MCF 10A (cell line): ENCODE measurements around the gene LSG1. TPM values are rescaled to one million over a fixed set of nuclear protein-coding genes. Genes with fewer than 3 reads are reported as not detected.
A peak's percentile ranks its signal among the peaks of the same experiment; 100 is the strongest.

Experiments used
- BruUV-seq: library from RNA; stranded (reverse); fragments of 400-500 nt; replicated peaks from 2 replicates; lab custom pipeline; 2021; lab: Mats Ljungman, UMichigan
- CTCF ChIA-PET: fragments of 300-600 bp; sonication (Branson Sonifier 250); formaldehyde crosslinking; extraction: SDS; loops from one replicate; lab custom pipeline; 2021; ENCODE audit warnings: antibody characterized with exemption, inconsistent platforms; lab: Yijun Ruan, JAX
- POLR2A ChIA-PET: fragments of 300-600, 350-650 bp; sonication (Branson Sonifier 250); formaldehyde crosslinking; extraction: SDS; loops from one replicate; lab custom pipeline; 2020; ENCODE audit warnings: antibody characterized with exemption, inconsistent platforms; lab: Yijun Ruan, JAX
- DNase-seq: peaks from one replicate; pipeline ENCODE4 v3.0.0-alpha.2; 2018; ENCODE audit not compliant: unreplicated experiment
- H3K27ac Mint-ChIP-seq: one replicate; pipeline ENCODE4 v1.8.0; 2022; ENCODE audit warnings: mild to moderate bottlenecking, low read depth, mixed read lengths; ENCODE audit not compliant: unreplicated experiment
- H3K27me3 Mint-ChIP-seq: one replicate; pipeline ENCODE4 v1.8.0; 2022; ENCODE audit warnings: mixed read lengths; ENCODE audit not compliant: insufficient read depth, unreplicated experiment
- H3K36me3 Mint-ChIP-seq: one replicate; pipeline ENCODE4 v1.8.0; 2022; ENCODE audit warnings: mild to moderate bottlenecking, moderate library complexity, mixed read lengths; ENCODE audit not compliant: insufficient read depth, unreplicated experiment
- H3K4me1 Mint-ChIP-seq: one replicate; pipeline ENCODE4 v1.8.0; 2022; ENCODE audit warnings: mixed read lengths; ENCODE audit not compliant: insufficient read depth, unreplicated experiment
- H3K4me3 Mint-ChIP-seq: one replicate; pipeline ENCODE4 v1.8.0; 2022; ENCODE audit warnings: mild to moderate bottlenecking, moderate library complexity, mixed read lengths; ENCODE audit not compliant: unreplicated experiment
- H3K9me3 Mint-ChIP-seq: one replicate; pipeline ENCODE4 v1.8.0; 2022; ENCODE audit warnings: mixed read lengths; ENCODE audit not compliant: unreplicated experiment
- intact Hi-C: fragments of 100-400 bp; cut with micrococcal nuclease; formaldehyde crosslinking; loops from 2 replicates; pipeline ENCODE4 v1.14.1; 2022
- total RNA-seq: library from RNA; stranded (reverse); gene quantifications from 2 replicates; pipeline ENCODE4 v1.2.3, GENCODE V29; 2022
- TF ChIP-seq, protein P1 (sequence below): fragments of 200-600 bp; IDR thresholded peaks from one replicate; pipeline ENCODE4 v1.8.0; 2022; ENCODE audit warnings: antibody characterized with exemption, mild to moderate bottlenecking; ENCODE audit not compliant: unreplicated experiment

Gene LSG1
- total RNA-seq, 1 experiment from 2014 or later: 35.1 TPM

- Mint-ChIP-seq H3K9me3 (no peaks in the 10 kb centered on the region), H3K4me3 (peak overlapping the region; percentile 99), H3K36me3 (peaks cover 16% of the 10 kb centered on the region), H3K27me3 (no peaks in the 10 kb centered on the region), H3K27ac (peak overlapping the region; percentile 97), H3K4me1 (peaks cover 22% of the 10 kb centered on the region)
- intact Hi-C loops: no loop called here
- TF ChIP-seq, protein P1, sequence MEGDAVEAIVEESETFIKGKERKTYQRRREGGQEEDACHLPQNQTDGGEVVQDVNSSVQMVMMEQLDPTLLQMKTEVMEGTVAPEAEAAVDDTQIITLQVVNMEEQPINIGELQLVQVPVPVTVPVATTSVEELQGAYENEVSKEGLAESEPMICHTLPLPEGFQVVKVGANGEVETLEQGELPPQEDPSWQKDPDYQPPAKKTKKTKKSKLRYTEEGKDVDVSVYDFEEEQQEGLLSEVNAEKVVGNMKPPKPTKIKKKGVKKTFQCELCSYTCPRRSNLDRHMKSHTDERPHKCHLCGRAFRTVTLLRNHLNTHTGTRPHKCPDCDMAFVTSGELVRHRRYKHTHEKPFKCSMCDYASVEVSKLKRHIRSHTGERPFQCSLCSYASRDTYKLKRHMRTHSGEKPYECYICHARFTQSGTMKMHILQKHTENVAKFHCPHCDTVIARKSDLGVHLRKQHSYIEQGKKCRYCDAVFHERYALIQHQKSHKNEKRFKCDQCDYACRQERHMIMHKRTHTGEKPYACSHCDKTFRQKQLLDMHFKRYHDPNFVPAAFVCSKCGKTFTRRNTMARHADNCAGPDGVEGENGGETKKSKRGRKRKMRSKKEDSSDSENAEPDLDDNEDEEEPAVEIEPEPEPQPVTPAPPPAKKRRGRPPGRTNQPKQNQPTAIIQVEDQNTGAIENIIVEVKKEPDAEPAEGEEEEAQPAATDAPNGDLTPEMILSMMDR: no peak
- ChIA-PET POLR2A (interaction anchor here (0.6 to 4.8 kb wide), 25 partner anchors 10 to 870 kb away, joined by 3 to 64 read pairs (median 7); partner anchors contain the start of genes ACAP2, FAM43A, PPP1R2 and TMEM44), CTCF (interaction anchor here (0.5 to 6.0 kb wide), 15 partner anchors 10 to 869 kb away, joined by 3 to 66 read pairs (median 3); partner anchors contain the start of gene XXYLT1)
- no peak for DNase-seq
- BruUV-seq: TSS peak; percentile 91
Observed at GRCh38 chr3:194672876-194673275, 885 bp upstream of the LSG1 start.

DNA sequence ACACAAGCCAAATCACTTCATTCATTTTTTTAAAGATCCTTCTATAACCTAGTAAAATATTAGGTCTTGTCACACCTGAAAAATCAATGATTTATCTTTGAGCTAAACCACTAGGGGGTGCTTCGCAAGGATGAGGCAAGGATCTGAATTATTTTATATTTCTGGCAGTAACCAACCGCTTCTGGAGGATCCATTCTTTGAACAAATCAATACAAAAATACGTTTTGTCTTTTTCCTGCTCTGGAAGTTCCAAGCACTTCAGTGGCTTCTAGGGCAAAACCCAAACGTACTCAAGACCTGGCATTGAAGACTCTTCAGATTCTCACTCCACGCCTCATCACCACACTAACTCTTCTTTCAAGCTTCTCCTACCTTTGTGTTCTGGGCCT lies 486 bp downstream of the LSG1 start:
- TF ChIP-seq, protein P1: peak; percentile 55
- TSS peak; percentile 61 for BruUV-seq
- Mint-ChIP-seq H3K27me3 (no peaks in the 10 kb centered on the region), H3K4me3 (peak overlapping the region; percentile 99), H3K36me3 (peaks cover 16% of the 10 kb centered on the region), H3K27ac (peak overlapping the region; percentile 97), H3K4me1 (peaks cover 22% of the 10 kb centered on the region), H3K9me3 (no peaks in the 10 kb centered on the region)
- ChIA-PET CTCF (interaction anchor here (0.6 to 6.0 kb wide), 24 partner anchors 11 to 862 kb away, joined by 3 to 66 read pairs (median 4); partner anchors contain the start of gene XXYLT1), POLR2A (interaction anchor here (0.8 to 4.8 kb wide), 24 partner anchors 11 to 1078 kb away, joined by 3 to 64 read pairs (median 6); partner anchors contain the start of genes ACAP2, APOD, FAM43A and PPP1R2)
- intact Hi-C loops: loop anchor here (1.0 kb wide), 1 partner anchor 589 kb away; no protein-coding TSS in a partner anchor
- DNase-seq: peak; percentile 45

- Mint-ChIP-seq H3K36me3 (peaks cover 50% of the 10 kb centered on the region), H3K9me3 (no peaks in the 10 kb centered on the region), H3K4me1 (peaks cover 6% of the 10 kb centered on the region), H3K4me3 (no peak overlapping the region), H3K27ac (no peak overlapping the region), H3K27me3 (no peaks in the 10 kb centered on the region)
- DNase-seq: no peak
- POLR2A ChIA-PET: interaction anchor here (1.3 kb wide), 1 partner anchor 604 kb away, joined by 4 read pairs; the partner anchor contains the start of gene XXYLT1
- CTCF ChIA-PET: interaction anchor here (0.7 to 1.1 kb wide), 3 partner anchors 17 to 859 kb away, joined by 3 to 4 read pairs (median 3); partner anchors contain the start of gene XXYLT1
- intact Hi-C loops: no loop called here
- no TSS peak for BruUV-seq
- TF ChIP-seq, protein P1: no peak
Observed at GRCh38 chr3:194667363-194667762, 4.6 kb downstream of the LSG1 start.

- H3K4me3 Mint-ChIP-seq: no peak overlapping the region
- no peak overlapping the region for H3K27ac Mint-ChIP-seq
- no TSS peak for BruUV-seq
- DNase-seq: no peak
- ChIA-PET CTCF (interaction anchor here (1.2 kb wide), 1 partner anchor 18 kb away, joined by 5 read pairs; no protein-coding TSS in a partner anchor), POLR2A (no interaction called here)
- H3K36me3 Mint-ChIP-seq: peaks cover 59% of the 10 kb centered on the region
- no peaks in the 10 kb centered on the region for H3K27me3 Mint-ChIP-seq
- intact Hi-C loops: no loop called here
- H3K9me3 Mint-ChIP-seq: no peaks in the 10 kb centered on the region
- H3K4me1 Mint-ChIP-seq: no peaks in the 10 kb centered on the region
- TF ChIP-seq, protein P1: no peak
Observed at GRCh38 chr3:194664857-194665256, 7.1 kb downstream of the LSG1 start.
